CD4-positive, alpha-beta memory T cell (primary cell): ENCODE results near the gene EDNRB. TPM values are rescaled to one million over a fixed set of nuclear protein-coding genes. Genes with fewer than 3 reads are reported as not detected.

ENCODE experiments used
- CTCF ChIA-PET: fragments of 350-600 bp; sonication (Branson Sonifier 250); formaldehyde crosslinking; loops from one replicate; lab custom pipeline; 2021; ENCODE audit warnings: inconsistent platforms; ENCODE audit not compliant: partially characterized antibody; lab: Charles Lee
- POLR2A ChIA-PET: fragments of 350-600 bp; sonication (Branson Sonifier 250); formaldehyde crosslinking; loops from one replicate; lab custom pipeline; 2021; ENCODE audit not compliant: partially characterized antibody; lab: Charles Lee
- DNase-seq, 5 donors: peaks; one replicate each; pipeline versions ENCODE4 v3.0.0 to v3.0.0-alpha.2; 2020 to 2022; ENCODE audit warnings: mixed read lengths in 1 of 5
- H3K27ac ChIP-seq: one replicate; pipeline ENCODE4 v1.7.0; 2013; ENCODE audit warnings: low read depth, low read length
- H3K27me3 ChIP-seq: 2 replicates; pipeline ENCODE4 v1.7.0; 2013; ENCODE audit warnings: mild to moderate bottlenecking, low read length, moderate library complexity; ENCODE audit not compliant: insufficient read depth
- H3K36me3 ChIP-seq: 2 replicates; pipeline ENCODE4 v1.7.0; 2013; ENCODE audit warnings: mild to moderate bottlenecking, low read length, moderate library complexity; ENCODE audit not compliant: insufficient read depth
- H3K4me1 ChIP-seq: 2 replicates; pipeline ENCODE4 v1.7.0; 2013; ENCODE audit warnings: mild to moderate bottlenecking, low read length, moderate library complexity; ENCODE audit not compliant: insufficient read depth
- H3K4me3 ChIP-seq, 2 donors: one replicate each; pipeline ENCODE4 v1.7.0; 2013; ENCODE audit warnings: low read length in 2 of 2, mild to moderate bottlenecking in 1 of 2
- H3K9me3 ChIP-seq, 2 donors: one replicate each; pipeline ENCODE4 v1.7.0; 2013; ENCODE audit warnings: low read length in 2 of 2, control low read depth in 1 of 2; ENCODE audit not compliant: control insufficient read depth in 1 of 2
- H3K27ac Mint-ChIP-seq, 7 donors: one replicate each; pipeline ENCODE4 v1.8.0; 2020 to 2021; ENCODE audit warnings: mixed read lengths in 7 of 7, mild to moderate bottlenecking in 6 of 7, inconsistent platforms in 3 of 7, moderate library complexity in 3 of 7
- H3K27me3 Mint-ChIP-seq, 2 donors: one replicate each; pipeline ENCODE4 v1.8.0; 2020 to 2021; ENCODE audit warnings: mixed read lengths in 2 of 2
- H3K36me3 Mint-ChIP-seq, 2 donors: one replicate each; pipeline ENCODE4 v1.8.0; 2020 to 2021; ENCODE audit warnings: mixed read lengths in 2 of 2, inconsistent platforms in 1 of 2, mild to moderate bottlenecking in 1 of 2
- H3K4me1 Mint-ChIP-seq, 4 donors: one replicate each; pipeline ENCODE4 v1.8.0; 2020 to 2021; ENCODE audit warnings: mixed read lengths in 4 of 4, mild to moderate bottlenecking in 1 of 4
- H3K4me3 Mint-ChIP-seq, 8 donors: one replicate each; pipeline ENCODE4 v1.8.0; 2020 to 2021; ENCODE audit warnings: mixed read lengths in 8 of 8, mild to moderate bottlenecking in 7 of 8, moderate library complexity in 6 of 8, inconsistent platforms in 3 of 8
- H3K9me3 Mint-ChIP-seq, 8 donors: one replicate each; pipeline ENCODE4 v1.8.0; 2020 to 2021; ENCODE audit warnings: mixed read lengths in 8 of 8, mild to moderate bottlenecking in 5 of 8, inconsistent platforms in 3 of 8, moderate library complexity in 1 of 8
- intact Hi-C: fragments of 100-400 bp; cut with micrococcal nuclease; formaldehyde crosslinking; loops from one replicate; pipeline ENCODE4 v1.15.1; 2023
- polyA plus RNA-seq, 2 donors: library from polyadenylated mRNA; unstranded; fragments of 300-500 nt; fragmentation: Illumina TruSeq; gene quantifications; one replicate each; pipeline ENCODE4 v1.2.3, GENCODE V29; 2021
- total RNA-seq, 2 experiments: library from RNA; stranded (reverse); gene quantifications; one replicate each; pipeline ENCODE4 v1.2.3, GENCODE V29; 2021

The EDNRB gene
- total and polyA plus RNA-seq, 4 experiments from 2014 or later, result not detected

- H3K36me3 Mint-ChIP-seq, result no peaks in the 10 kb centered on the region
- Histone ChIP-seq H3K27ac (no peak overlapping the region), H3K27me3 (peaks cover 3% of the 10 kb centered on the region), H3K36me3 (no peaks in the 10 kb centered on the region), H3K9me3 (no peaks in the 10 kb centered on the region), H3K4me3 (no peak overlapping the region), H3K4me1 (no peaks in the 10 kb centered on the region)
- POLR2A ChIA-PET, result no interaction called here
- peaks cover 0 to 8% (median 4%) of the 10 kb centered on the region in 8 donors for H3K9me3 Mint-ChIP-seq
- H3K4me1 Mint-ChIP-seq, result no peaks in the 10 kb centered on the region
- no peak overlapping the region for H3K4me3 Mint-ChIP-seq
- CTCF ChIA-PET, result no interaction called here
- H3K27me3 Mint-ChIP-seq, result peaks cover 2 to 5% of the 10 kb centered on the region in 2 donors
- DNase-seq, result no peak
- H3K27ac Mint-ChIP-seq, result no peak overlapping the region
- intact Hi-C loops, result no loop called here
Observed at GRCh38 chr13:77898097-77898496, 20.5 kb downstream of the EDNRB start.

GRCh38 chr13:77896977-77897376, 21.7 kb downstream of the EDNRB start:
- H3K36me3 ChIP-seq, result no peaks in the 10 kb centered on the region
- H3K4me1 Mint-ChIP-seq, result no peaks in the 10 kb centered on the region
- no peak overlapping the region for H3K27ac ChIP-seq
- H3K36me3 Mint-ChIP-seq, result no peaks in the 10 kb centered on the region
- intact Hi-C loops, result no loop called here
- no peaks in the 10 kb centered on the region for H3K4me1 ChIP-seq
- H3K27ac Mint-ChIP-seq, result no peak overlapping the region
- no peak overlapping the region for H3K4me3 Mint-ChIP-seq
- no peak for DNase-seq
- POLR2A ChIA-PET, result no interaction called here
- H3K9me3 ChIP-seq, result no peaks in the 10 kb centered on the region
- H3K4me3 ChIP-seq, result no peak overlapping the region
- CTCF ChIA-PET, result no interaction called here
- peaks cover 0 to 2% (median 0%) of the 10 kb centered on the region in 8 donors for H3K9me3 Mint-ChIP-seq
- peaks cover 2 to 6% of the 10 kb centered on the region in 2 donors for H3K27me3 Mint-ChIP-seq
- peaks cover 3% of the 10 kb centered on the region for H3K27me3 ChIP-seq

- H3K9me3 Mint-ChIP-seq, result peaks cover 0 to 2% (median 0%) of the 10 kb centered on the region in 8 donors
- no peak overlapping the region for H3K4me3 Mint-ChIP-seq
- POLR2A ChIA-PET, result no interaction called here
- peaks cover 2 to 6% of the 10 kb centered on the region in 2 donors for H3K27me3 Mint-ChIP-seq
- Histone ChIP-seq H3K36me3 (no peaks in the 10 kb centered on the region), H3K27ac (no peak overlapping the region), H3K27me3 (peaks cover 3% of the 10 kb centered on the region), H3K4me3 (no peak overlapping the region), H3K9me3 (no peaks in the 10 kb centered on the region), H3K4me1 (no peaks in the 10 kb centered on the region)
- intact Hi-C loops, result no loop called here
- H3K36me3 Mint-ChIP-seq, result no peaks in the 10 kb centered on the region
- H3K27ac Mint-ChIP-seq, result no peak overlapping the region
- CTCF ChIA-PET, result no interaction called here
- H3K4me1 Mint-ChIP-seq, result no peaks in the 10 kb centered on the region
- DNase-seq, result no peak
Observed at GRCh38 chr13:77896536-77896935, 22.1 kb downstream of the EDNRB start.

GRCh38 chr13:77894743-77895142, 23.9 kb downstream of the EDNRB start:
- intact Hi-C loops, result no loop called here
- no peak overlapping the region for H3K4me3 ChIP-seq
- Mint-ChIP-seq H3K4me3 (no peak overlapping the region), H3K27ac (no peak overlapping the region), H3K27me3 (peaks cover 2 to 8% of the 10 kb centered on the region in 2 donors), H3K4me1 (no peaks in the 10 kb centered on the region), H3K36me3 (no peaks in the 10 kb centered on the region), H3K9me3 (peaks cover 0 to 2% (median 0%) of the 10 kb centered on the region in 8 donors)
- H3K27ac ChIP-seq, result no peak overlapping the region
- POLR2A ChIA-PET, result no interaction called here
- peaks cover 3% of the 10 kb centered on the region for H3K27me3 ChIP-seq
- DNase-seq, result no peak
- CTCF ChIA-PET, result no interaction called here
- no peaks in the 10 kb centered on the region for H3K4me1 ChIP-seq
- H3K36me3 ChIP-seq, result no peaks in the 10 kb centered on the region
- no peaks in the 10 kb centered on the region for H3K9me3 ChIP-seq

- H3K36me3 ChIP-seq, result no peaks in the 10 kb centered on the region
- H3K27ac ChIP-seq, result no peak overlapping the region
- Mint-ChIP-seq H3K9me3 (peaks cover 0 to 2% (median 0%) of the 10 kb centered on the region in 8 donors), H3K4me1 (no peaks in the 10 kb centered on the region), H3K27ac (no peak overlapping the region), H3K27me3 (peaks cover 2 to 8% of the 10 kb centered on the region in 2 donors), H3K4me3 (no peak overlapping the region), H3K36me3 (no peaks in the 10 kb centered on the region)
- CTCF ChIA-PET, result no interaction called here
- no peaks in the 10 kb centered on the region for H3K9me3 ChIP-seq
- POLR2A ChIA-PET, result no interaction called here
- no peaks in the 10 kb centered on the region for H3K27me3 ChIP-seq
- no peaks in the 10 kb centered on the region for H3K4me1 ChIP-seq
- DNase-seq, result no peak
- H3K4me3 ChIP-seq, result no peak overlapping the region
- intact Hi-C loops, result no loop called here
Observed at GRCh38 chr13:77893066-77893465, 25.6 kb downstream of the EDNRB start.

- Mint-ChIP-seq H3K4me3 (no peak overlapping the region), H3K36me3 (no peaks in the 10 kb centered on the region), H3K27ac (no peak overlapping the region), H3K9me3 (peaks cover 0 to 2% (median 0%) of the 10 kb centered on the region in 8 donors), H3K4me1 (no peaks in the 10 kb centered on the region), H3K27me3 (peaks cover 4 to 8% of the 10 kb centered on the region in 2 donors)
- DNase-seq, result no peak
- Histone ChIP-seq H3K4me3 (no peak overlapping the region), H3K27me3 (no peaks in the 10 kb centered on the region), H3K4me1 (no peaks in the 10 kb centered on the region), H3K36me3 (no peaks in the 10 kb centered on the region), H3K27ac (no peak overlapping the region), H3K9me3 (no peaks in the 10 kb centered on the region)
- CTCF ChIA-PET, result no interaction called here
- POLR2A ChIA-PET, result no interaction called here
- intact Hi-C loops, result no loop called here
Observed at GRCh38 chr13:77892491-77892890, 26.1 kb downstream of the EDNRB start.

GRCh38 chr13:77891486-77891885, 27.1 kb downstream of the EDNRB start:
- H3K4me1 Mint-ChIP-seq, result no peaks in the 10 kb centered on the region
- intact Hi-C loops, result no loop called here
- no peak overlapping the region for H3K27ac ChIP-seq

GRCh38 chr13:77891041-77891440, 27.6 kb downstream of the EDNRB start:
- no peak for DNase-seq
- Mint-ChIP-seq H3K27me3 (peaks cover 1 to 8% of the 10 kb centered on the region in 2 donors), H3K4me1 (no peaks in the 10 kb centered on the region), H3K4me3 (no peak overlapping the region), H3K27ac (no peak overlapping the region), H3K9me3 (peaks cover 0 to 5% (median 0%) of the 10 kb centered on the region in 8 donors), H3K36me3 (no peaks in the 10 kb centered on the region)
- intact Hi-C loops, result no loop called here
- no peaks in the 10 kb centered on the region for H3K4me1 ChIP-seq
- H3K27me3 ChIP-seq, result no peaks in the 10 kb centered on the region
- H3K36me3 ChIP-seq, result no peaks in the 10 kb centered on the region
- ChIA-PET CTCF (no interaction called here), POLR2A (no interaction called here)
- no peaks in the 10 kb centered on the region for H3K9me3 ChIP-seq
- no peak overlapping the region for H3K4me3 ChIP-seq
- no peak overlapping the region for H3K27ac ChIP-seq

More at GRCh38 chr13:77891486-77891885, 27.1 kb downstream of the EDNRB start:
- H3K27me3 Mint-ChIP-seq, result peaks cover 1 to 8% of the 10 kb centered on the region in 2 donors
- no peak for DNase-seq
- H3K36me3 ChIP-seq, result no peaks in the 10 kb centered on the region
- H3K27me3 ChIP-seq, result no peaks in the 10 kb centered on the region
- H3K9me3 Mint-ChIP-seq, result peaks cover 0 to 5% (median 0%) of the 10 kb centered on the region in 8 donors
- no peaks in the 10 kb centered on the region for H3K9me3 ChIP-seq
- no peak overlapping the region for H3K4me3 ChIP-seq
- no peaks in the 10 kb centered on the region for H3K36me3 Mint-ChIP-seq
- ChIA-PET CTCF (no interaction called here), POLR2A (no interaction called here)
- no peaks in the 10 kb centered on the region for H3K4me1 ChIP-seq
- no peak overlapping the region for H3K27ac Mint-ChIP-seq
- H3K4me3 Mint-ChIP-seq, result no peak overlapping the region
